OCI-LY1 (cell line): ENCODE results near the gene CETP.

Source experiments
- H2AFZ ChIP-seq: fragments of 200-600 bp; sonication (generic), shearing (Covaris generic); 2 replicates; pipeline ENCODE4 v1.6.0; 2014; ENCODE audit warnings: antibody characterized with exemption, mild to moderate bottlenecking, low read length
- H3F3A ChIP-seq: fragments of 200-600 bp; sonication (generic), shearing (Covaris generic); 2 replicates; pipeline ENCODE4 v1.6.0; 2014; ENCODE audit warnings: mild to moderate bottlenecking, antibody characterized with exemption, low read length, moderate library complexity; ENCODE audit not compliant: insufficient read depth
- H3K27ac ChIP-seq: fragments of 200-600 bp; sonication (generic); 2 replicates; pipeline ENCODE4 v1.5.1; 2014; ENCODE audit warnings: low read length, mixed run types, mild to moderate bottlenecking, low read depth; ENCODE audit not compliant: poor library complexity, severe bottlenecking
- H3K27me3 ChIP-seq: fragments of 200-600 bp; sonication (generic); 2 replicates; pipeline ENCODE4 v1.6.0; 2014; ENCODE audit warnings: antibody characterized with exemption, mild to moderate bottlenecking, low read length, moderate library complexity; ENCODE audit not compliant: insufficient read depth
- H3K36me3 ChIP-seq: fragments of 200-600 bp; sonication (generic); 2 replicates; pipeline ENCODE4 v1.6.1; 2014; ENCODE audit warnings: mild to moderate bottlenecking, antibody characterized with exemption, low read length, moderate library complexity, mixed read lengths; ENCODE audit not compliant: insufficient read depth
- H3K4me1 ChIP-seq: fragments of 200-600 bp; sonication (generic); 2 replicates; pipeline ENCODE4 v1.5.1; 2014; ENCODE audit warnings: mild to moderate bottlenecking, low read length, moderate library complexity; ENCODE audit not compliant: insufficient read depth, severe bottlenecking
- H3K4me2 ChIP-seq: fragments of 200-600 bp; sonication (generic), shearing (Covaris generic); 2 replicates; pipeline ENCODE4 v1.6.1; 2014; ENCODE audit warnings: low read length
- H3K4me3 ChIP-seq: fragments of 200-600 bp; sonication (generic); 2 replicates; pipeline ENCODE4 v1.5.1; 2014; ENCODE audit warnings: low read length, low read depth, mild to moderate bottlenecking, mixed read lengths; ENCODE audit not compliant: poor library complexity, severe bottlenecking
- H3K79me2 ChIP-seq: fragments of 200-600 bp; shearing (Covaris generic); 2 replicates; pipeline ENCODE4 v1.6.1; 2016; ENCODE audit warnings: mixed run types, low read length, mixed read lengths; ENCODE audit not compliant: insufficient read depth
- H3K9ac ChIP-seq: fragments of 200-600 bp; sonication (generic), shearing (Covaris generic); 2 replicates; pipeline ENCODE4 v1.6.1; 2014; ENCODE audit warnings: mild to moderate bottlenecking, low read length, mixed read lengths
- H3K9me2 ChIP-seq: fragments of 200-600 bp; sonication (generic), shearing (Covaris generic); 2 replicates; pipeline ENCODE4 v1.6.1; 2014; ENCODE audit warnings: low read depth, mild to moderate bottlenecking, low read length, mixed read lengths
- H3K9me3 ChIP-seq: fragments of 200-600 bp; shearing (Covaris generic); 2 replicates; pipeline ENCODE4 v1.6.1; 2014; ENCODE audit warnings: low read length, mixed read lengths
- H4K20me1 ChIP-seq: fragments of 200-600 bp; sonication (generic), shearing (Covaris generic); 2 replicates; pipeline ENCODE4 v1.6.0; 2016; ENCODE audit warnings: mild to moderate bottlenecking, low read length; ENCODE audit not compliant: insufficient read depth
- EZH2 ChIP-seq: fragments of 200-600 bp; sonication (generic), shearing (Covaris generic); IDR thresholded peaks from 2 replicates; pipeline ENCODE4 v1.8.0; 2017; ENCODE audit warnings: borderline replicate concordance, mixed run types, mild to moderate bottlenecking, antibody characterized with exemption, low read length, moderate library complexity, mixed read lengths
- TF ChIP-seq, protein P1 (sequence below): fragments of 200-600 bp; sonication (generic), shearing (Covaris generic); IDR thresholded peaks from 2 replicates; pipeline ENCODE4 v1.5.1; 2017; ENCODE audit warnings: mild to moderate bottlenecking, antibody characterized with exemption, low read length, moderate library complexity, mixed read lengths

The CETP gene

DNA sequence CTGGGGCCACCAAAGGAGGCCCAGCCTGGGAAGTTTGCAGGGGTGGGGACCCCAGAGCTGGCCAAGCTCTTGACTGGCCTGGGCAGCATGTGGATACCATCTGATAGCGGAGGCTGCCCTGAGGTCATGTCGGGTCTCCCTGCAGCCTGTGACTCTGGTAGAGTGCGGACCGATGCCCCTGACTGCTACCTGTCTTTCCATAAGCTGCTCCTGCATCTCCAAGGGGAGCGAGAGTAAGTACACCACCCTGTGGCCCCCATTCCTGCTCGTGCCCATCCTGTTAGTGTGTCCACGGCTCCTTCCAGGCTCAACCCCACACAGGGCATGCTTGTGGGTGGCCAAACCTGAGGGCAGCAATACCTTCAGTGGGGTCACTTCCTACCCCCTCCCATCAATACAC, 8.0 kb downstream of the CETP start:
- no peak overlapping the region for H3K4me3 ChIP-seq

DNA sequence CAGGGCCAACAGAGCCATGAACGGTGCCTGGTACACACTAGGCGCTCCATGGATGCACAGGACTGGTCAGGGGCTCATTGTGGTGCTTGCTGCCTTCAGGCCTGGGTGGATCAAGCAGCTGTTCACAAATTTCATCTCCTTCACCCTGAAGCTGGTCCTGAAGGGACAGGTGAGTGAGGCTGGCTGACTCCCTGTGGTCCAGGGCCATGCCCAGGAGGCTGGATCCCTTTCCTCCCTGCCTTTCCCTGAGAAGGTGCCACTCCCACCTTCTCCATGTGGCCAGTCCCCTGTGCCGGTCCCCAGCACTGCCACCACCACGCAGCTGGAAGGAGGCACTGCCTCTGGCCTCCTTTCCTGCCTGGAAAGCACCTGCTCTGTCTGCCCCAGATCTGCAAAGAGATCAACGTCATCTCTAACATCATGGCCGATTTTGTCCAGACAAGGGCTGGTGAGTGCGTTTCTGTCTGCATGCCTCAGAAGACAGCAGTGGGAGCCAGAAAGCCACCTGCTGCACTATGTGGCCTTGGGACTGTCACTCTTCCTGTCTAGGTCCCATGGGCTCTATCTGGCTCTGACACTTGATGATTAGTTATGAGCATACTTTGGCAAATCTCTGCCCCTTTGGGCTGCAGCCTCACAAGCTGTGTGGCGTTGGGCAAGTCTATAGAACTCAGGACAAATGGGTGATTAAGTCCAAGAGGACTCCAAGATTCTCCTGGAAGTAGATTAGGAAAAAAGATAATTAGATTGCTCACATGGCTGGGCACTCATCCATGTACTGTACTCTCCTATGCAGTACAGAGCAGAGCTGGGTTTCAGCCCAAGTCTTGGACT, 9.4 kb downstream of the CETP start:
- H3K27ac ChIP-seq: no peak overlapping the region

More for the DNA sequence above, 8.0 kb downstream of the CETP start:
- Histone ChIP-seq H3K27me3 (no peaks in the 10 kb centered on the region), H3K36me3 (no peaks in the 10 kb centered on the region), H3K9me3 (no peaks in the 10 kb centered on the region), H3K4me2 (no peak overlapping the region), H4K20me1 (no peaks in the 10 kb centered on the region), H3F3A (no peaks in the 10 kb centered on the region), H3K79me2 (no peaks in the 10 kb centered on the region), H2AFZ (no peak overlapping the region), H3K9me2 (no peaks in the 10 kb centered on the region), H3K9ac (no peak overlapping the region), H3K4me1 (no peaks in the 10 kb centered on the region), H3K27ac (no peak overlapping the region)
- no peak for TF ChIP-seq EZH2
- TF ChIP-seq, protein P1, sequence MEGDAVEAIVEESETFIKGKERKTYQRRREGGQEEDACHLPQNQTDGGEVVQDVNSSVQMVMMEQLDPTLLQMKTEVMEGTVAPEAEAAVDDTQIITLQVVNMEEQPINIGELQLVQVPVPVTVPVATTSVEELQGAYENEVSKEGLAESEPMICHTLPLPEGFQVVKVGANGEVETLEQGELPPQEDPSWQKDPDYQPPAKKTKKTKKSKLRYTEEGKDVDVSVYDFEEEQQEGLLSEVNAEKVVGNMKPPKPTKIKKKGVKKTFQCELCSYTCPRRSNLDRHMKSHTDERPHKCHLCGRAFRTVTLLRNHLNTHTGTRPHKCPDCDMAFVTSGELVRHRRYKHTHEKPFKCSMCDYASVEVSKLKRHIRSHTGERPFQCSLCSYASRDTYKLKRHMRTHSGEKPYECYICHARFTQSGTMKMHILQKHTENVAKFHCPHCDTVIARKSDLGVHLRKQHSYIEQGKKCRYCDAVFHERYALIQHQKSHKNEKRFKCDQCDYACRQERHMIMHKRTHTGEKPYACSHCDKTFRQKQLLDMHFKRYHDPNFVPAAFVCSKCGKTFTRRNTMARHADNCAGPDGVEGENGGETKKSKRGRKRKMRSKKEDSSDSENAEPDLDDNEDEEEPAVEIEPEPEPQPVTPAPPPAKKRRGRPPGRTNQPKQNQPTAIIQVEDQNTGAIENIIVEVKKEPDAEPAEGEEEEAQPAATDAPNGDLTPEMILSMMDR: no peak

DNA sequence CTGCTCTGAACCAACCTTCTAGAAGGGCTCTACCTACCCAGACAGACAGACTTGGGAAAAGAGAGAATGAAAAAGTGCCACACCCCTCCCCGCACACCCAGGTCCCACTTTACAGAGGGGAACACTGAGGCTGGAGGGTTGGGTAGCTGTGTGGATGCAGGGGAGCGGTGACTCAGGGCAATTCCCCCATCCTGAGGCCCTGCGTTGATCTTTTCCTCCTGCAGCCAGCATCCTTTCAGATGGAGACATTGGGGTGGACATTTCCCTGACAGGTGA, 10.0 kb downstream of the CETP start:
- Histone ChIP-seq H3K9me2 (no peaks in the 10 kb centered on the region), H3K9ac (no peak overlapping the region), H3K79me2 (no peaks in the 10 kb centered on the region), H3K4me3 (no peak overlapping the region), H3K9me3 (no peaks in the 10 kb centered on the region), H2AFZ (no peak overlapping the region), H3K27ac (no peak overlapping the region), H3K36me3 (no peaks in the 10 kb centered on the region), H3K4me1 (no peaks in the 10 kb centered on the region), H3F3A (no peaks in the 10 kb centered on the region), H3K27me3 (no peaks in the 10 kb centered on the region), H4K20me1 (no peaks in the 10 kb centered on the region), H3K4me2 (no peak overlapping the region)
- TF ChIP-seq, protein P1: no peak

More for the DNA sequence above, 9.4 kb downstream of the CETP start:
- TF ChIP-seq, protein P1: no peak
- no peak for TF ChIP-seq EZH2
- Histone ChIP-seq H3K27me3 (no peaks in the 10 kb centered on the region), H4K20me1 (no peaks in the 10 kb centered on the region), H3K36me3 (no peaks in the 10 kb centered on the region), H3K79me2 (no peaks in the 10 kb centered on the region), H3K4me2 (no peak overlapping the region), H3F3A (no peaks in the 10 kb centered on the region), H3K9me3 (no peaks in the 10 kb centered on the region), H3K4me3 (no peak overlapping the region), H3K9ac (no peak overlapping the region), H2AFZ (no peak overlapping the region), H3K4me1 (no peaks in the 10 kb centered on the region), H3K9me2 (no peaks in the 10 kb centered on the region)
